Activated T-cell treated with anti-CD3 and anti-CD28 coated beads for 4 hours (primary cell): ENCODE measurements around the gene MAEL.

Experiments used
- DNase-seq: peaks from one replicate; pipeline ENCODE4 v3.0.0-alpha.2; 2020

MAEL gene

GRCh38 chr1:167059045-167059808 is 70.1 kb downstream of the MAEL start:
- peak; percentile 65 for DNase-seq

- no peak for DNase-seq
Observed at GRCh38 chr1:167059809-167060107, 70.7 kb downstream of the MAEL start.

GRCh38 chr1:167060141-167061072 is 71.3 kb downstream of the MAEL start:
- no peak for DNase-seq

- DNase-seq = no peak
Observed at GRCh38 chr1:167061073-167061464, 72.0 kb downstream of the MAEL start.

GRCh38 chr1:167064621-167065020 is 75.5 kb downstream of the MAEL start:
- no peak for DNase-seq

GRCh38 chr1:167065471-167065870 is 76.4 kb downstream of the MAEL start:
- no peak for DNase-seq

- DNase-seq = peak; percentile 81
Observed at GRCh38 chr1:167066333-167067122, 77.4 kb downstream of the MAEL start.

GRCh38 chr1:167067904-167068303 is 78.8 kb downstream of the MAEL start:
- DNase-seq = no peak

- DNase-seq = no peak
Observed at GRCh38 chr1:167068761-167069160, 79.7 kb downstream of the MAEL start.

- DNase-seq = no peak
Observed at GRCh38 chr1:167071286-167071685, 82.2 kb downstream of the MAEL start.
